Mesenchymal stem cell (in vitro differentiated cells and primary cell): Measurements from ENCODE around the gene NKX2-4.

Experiments
- DNase-seq: peaks from one replicate; pipeline ENCODE4 v3.0.0-alpha.2; 2013
- H2AFZ ChIP-seq: one replicate; pipeline ENCODE4 v1.6.1; 2013; ENCODE audit warnings: low read depth, mild to moderate bottlenecking, control low read depth, inconsistent platforms, low read length, moderate library complexity
- H2AK5ac ChIP-seq: 2 replicates; pipeline ENCODE4 v1.6.1; 2013; ENCODE audit warnings: low read length, moderate library complexity, mild to moderate bottlenecking, inconsistent platforms; ENCODE audit not compliant: severe bottlenecking
- H2BK120ac ChIP-seq: one replicate; pipeline ENCODE4 v1.6.1; 2013; ENCODE audit warnings: low read depth, mild to moderate bottlenecking, inconsistent platforms, low read length, moderate library complexity
- H2BK12ac ChIP-seq, 2 experiments: one replicate each; pipeline ENCODE4 v1.6.1; 2013; ENCODE audit warnings: inconsistent platforms in 2 of 2, low read length in 2 of 2, mild to moderate bottlenecking in 2 of 2, moderate library complexity in 2 of 2, control low read depth in 1 of 2
- H2BK15ac ChIP-seq: one replicate; pipeline ENCODE4 v1.6.1; 2013; ENCODE audit warnings: mild to moderate bottlenecking, low read depth, inconsistent platforms; ENCODE audit not compliant: poor library complexity, severe bottlenecking
- H2BK5ac ChIP-seq: 2 replicates; pipeline ENCODE4 v1.6.1; 2013; ENCODE audit warnings: low read depth, mild to moderate bottlenecking, low read length, control low read depth, inconsistent platforms; ENCODE audit not compliant: poor library complexity, severe bottlenecking
- H3K14ac ChIP-seq, 2 experiments: one replicate each; pipeline ENCODE4 v1.6.1; 2013; ENCODE audit warnings: inconsistent platforms in 2 of 2, low read length in 2 of 2, control low read depth in 1 of 2, mild to moderate bottlenecking in 1 of 2, moderate library complexity in 1 of 2
- H3K18ac ChIP-seq, 2 experiments: one replicate each; pipeline ENCODE4 v1.6.1; 2013; ENCODE audit warnings: inconsistent platforms in 2 of 2, low read length in 2 of 2, control low read depth in 1 of 2, low read depth in 1 of 2, mild to moderate bottlenecking in 1 of 2
- H3K23ac ChIP-seq, 2 experiments: one replicate each; pipeline ENCODE4 v1.6.1; 2013; ENCODE audit warnings: inconsistent platforms in 2 of 2, low read length in 2 of 2, mild to moderate bottlenecking in 2 of 2, moderate library complexity in 2 of 2, control low read depth in 1 of 2
- H3K27ac ChIP-seq: 2 replicates; pipeline ENCODE4 v1.5.1; 2013; ENCODE audit warnings: mild to moderate bottlenecking, moderate library complexity, low read length, control low read depth, inconsistent platforms; ENCODE audit not compliant: poor library complexity, severe bottlenecking
- H3K27me3 ChIP-seq, 2 experiments: 2 replicates each; pipeline versions ENCODE4 v1.6.1 to v1.7.0; 2013; ENCODE audit warnings: low read length in 2 of 2, mild to moderate bottlenecking in 2 of 2, moderate library complexity in 2 of 2, control low read depth in 1 of 2, inconsistent platforms in 1 of 2; ENCODE audit not compliant: control insufficient read depth in 1 of 2, insufficient read depth in 1 of 2
- H3K36me3 ChIP-seq, 2 experiments: 2 replicates each; pipeline versions ENCODE4 v1.6.1 to v1.7.0; 2013; ENCODE audit warnings: low read length in 2 of 2, control low read depth in 1 of 2, inconsistent platforms in 1 of 2, low read depth in 1 of 2, mild to moderate bottlenecking in 1 of 2; ENCODE audit not compliant: insufficient read depth in 2 of 2, control insufficient read depth in 1 of 2
- H3K4ac ChIP-seq, 2 experiments: one replicate each; pipeline ENCODE4 v1.6.1; 2013; ENCODE audit warnings: inconsistent platforms in 2 of 2, low read length in 2 of 2, mild to moderate bottlenecking in 2 of 2, moderate library complexity in 2 of 2, control low read depth in 1 of 2, low read depth in 1 of 2
- H3K4me1 ChIP-seq: 2 replicates; pipeline ENCODE4 v1.6.1; 2013; ENCODE audit warnings: low read depth, low read length, control low read depth; ENCODE audit not compliant: control insufficient read depth, insufficient read depth
- H3K4me2 ChIP-seq: 2 replicates; pipeline ENCODE4 v1.6.1; 2013; ENCODE audit warnings: low read length, mild to moderate bottlenecking, inconsistent platforms; ENCODE audit not compliant: poor library complexity, severe bottlenecking
- H3K4me3 ChIP-seq, 2 experiments: 2 replicates each; pipeline versions ENCODE4 v1.5.1 to v1.7.0; 2013; ENCODE audit warnings: low read length in 2 of 2, mild to moderate bottlenecking in 2 of 2, control low read depth in 1 of 2, low read depth in 1 of 2; ENCODE audit not compliant: insufficient read depth in 1 of 2
- H3K79me1 ChIP-seq: replicated peaks from 2 replicates; pipeline ENCODE4 v1.6.1; 2013; ENCODE audit warnings: mild to moderate bottlenecking, control low read depth, low read length, inconsistent platforms; ENCODE audit not compliant: poor library complexity, severe bottlenecking
- H3K9ac ChIP-seq: 2 replicates; pipeline ENCODE4 v1.7.0; 2013; ENCODE audit warnings: mild to moderate bottlenecking, low read length, moderate library complexity
- H3K9me3 ChIP-seq: 2 replicates; pipeline ENCODE4 v1.7.0; 2013; ENCODE audit warnings: mild to moderate bottlenecking, low read length; ENCODE audit not compliant: control insufficient read depth
- H4K8ac ChIP-seq: one replicate; pipeline ENCODE4 v1.6.1; 2013; ENCODE audit warnings: inconsistent platforms, mild to moderate bottlenecking, low read length, moderate library complexity
- H4K91ac ChIP-seq: one replicate; pipeline ENCODE4 v1.6.1; 2013; ENCODE audit warnings: mild to moderate bottlenecking, low read length, inconsistent platforms
- WGBS: methylation state at CpG from one replicate; pipeline ENCODE4 v1.1.7; 2013; ENCODE audit warnings: mixed read lengths; 5-methylcytosine and 5-hydroxymethylcytosine counted together

The NKX2-4 gene

DNA sequence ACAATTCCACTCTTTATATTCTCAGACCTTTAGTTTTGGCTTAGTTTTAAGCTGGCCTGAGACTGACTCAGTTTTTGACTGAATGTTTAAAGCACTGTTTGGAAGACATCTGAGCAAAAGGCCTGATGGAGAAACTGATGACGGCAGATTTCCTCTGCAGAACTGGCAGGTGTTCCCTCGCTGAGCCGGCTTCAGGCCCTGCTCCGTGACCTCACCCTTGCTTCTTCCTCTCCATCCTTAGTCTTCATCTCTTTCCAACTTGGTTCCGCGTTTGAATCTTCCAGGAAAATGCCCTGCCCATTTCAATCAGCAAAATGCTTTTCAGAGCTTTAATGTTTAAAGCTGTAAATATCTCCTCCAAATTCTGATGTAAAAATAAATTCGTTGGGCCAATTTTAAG, 6.6 kb downstream of the NKX2-4 start:
- Histone ChIP-seq H3K23ac (no peak overlapping the region), H3K9me3 (no peaks in the 10 kb centered on the region), H3K4me1 (peaks cover 7% of the 10 kb centered on the region), H3K18ac (no peak overlapping the region), H3K27me3 (peaks cover 37 to 46% of the 10 kb centered on the region in 2 experiments), H2AK5ac (no peak overlapping the region), H2BK5ac (no peak overlapping the region), H3K79me1 (peaks cover 1% of the 10 kb centered on the region), H3K9ac (no peak overlapping the region), H4K8ac (no peak overlapping the region), H3K14ac (no peak overlapping the region), H3K4ac (no peak overlapping the region), H3K4me3 (no peak overlapping the region), H3K4me2 (no peak overlapping the region), H2AFZ (no peak overlapping the region), H2BK12ac (no peak overlapping the region), H2BK120ac (no peak overlapping the region), H4K91ac (no peak overlapping the region), H2BK15ac (no peak overlapping the region), H3K36me3 (peaks cover 4 to 50% of the 10 kb centered on the region in 2 experiments), H3K27ac (no peak overlapping the region)
- no peak for DNase-seq
- 78% methylated on average over 7 of the region's 7 CpGs for WGBS

DNA sequence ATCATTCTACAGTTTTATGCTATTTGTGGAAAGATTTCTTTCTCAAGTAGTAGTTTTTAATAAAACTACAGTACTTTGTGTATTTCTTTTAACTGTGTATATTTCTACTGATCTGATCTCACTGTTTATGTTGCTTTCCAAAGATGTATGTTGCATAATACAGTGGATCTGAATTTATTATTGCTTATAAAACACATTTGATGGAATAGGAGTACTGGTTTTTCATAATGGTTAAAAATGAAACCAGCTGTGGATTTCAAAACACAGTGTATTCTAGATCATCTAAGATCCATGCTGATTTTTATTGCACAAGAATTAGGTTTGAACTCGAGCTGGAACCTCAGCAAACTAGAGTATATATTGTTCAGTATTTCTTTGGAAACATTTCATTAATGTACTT, 8.0 kb downstream of the NKX2-4 start:
- Histone ChIP-seq H3K4me1 (peaks cover 5% of the 10 kb centered on the region), H4K8ac (no peak overlapping the region), H2AFZ (no peak overlapping the region), H3K4me3 (no peak overlapping the region), H3K27me3 (peaks cover 30 to 32% of the 10 kb centered on the region in 2 experiments), H2BK120ac (no peak overlapping the region), H3K18ac (no peak overlapping the region), H3K27ac (no peak overlapping the region), H2BK12ac (no peak overlapping the region), H3K36me3 (peaks cover 4 to 61% of the 10 kb centered on the region in 2 experiments), H4K91ac (no peak overlapping the region), H3K9me3 (no peaks in the 10 kb centered on the region), H3K4ac (no peak overlapping the region), H2BK15ac (no peak overlapping the region), H3K9ac (no peak overlapping the region), H3K14ac (no peak overlapping the region), H2AK5ac (no peak overlapping the region), H3K4me2 (no peak overlapping the region), H3K79me1 (peaks cover 1% of the 10 kb centered on the region), H3K23ac (no peak overlapping the region), H2BK5ac (no peak overlapping the region)
- WGBS, result no CpG with 5 or more reads among the region's 1 CpG
- no peak for DNase-seq

DNA sequence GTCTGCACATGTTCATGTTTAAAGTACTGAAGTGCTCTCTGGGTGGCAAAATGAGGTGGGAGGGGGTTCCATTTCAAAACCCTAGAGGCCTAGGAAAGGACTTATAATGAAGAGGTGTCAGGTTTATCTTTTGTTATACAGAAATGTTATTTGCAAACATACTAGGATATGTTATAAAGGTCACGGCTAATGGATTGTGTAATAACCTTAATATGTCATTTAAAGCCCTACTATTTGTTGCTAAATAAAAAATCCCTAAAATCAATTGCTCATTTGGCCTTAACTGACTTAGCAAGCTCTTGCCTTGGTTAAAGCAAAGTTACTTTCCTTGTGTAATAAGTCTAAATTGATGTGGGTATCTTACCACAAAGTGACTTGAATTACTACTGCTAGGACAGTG, 8.8 kb downstream of the NKX2-4 start:
- Histone ChIP-seq H2BK120ac (no peak overlapping the region), H3K36me3 (peaks cover 4 to 69% of the 10 kb centered on the region in 2 experiments), H3K79me1 (peaks cover 1% of the 10 kb centered on the region), H3K23ac (no peak overlapping the region), H3K27me3 (peaks cover 24 to 26% of the 10 kb centered on the region in 2 experiments), H3K9ac (no peak overlapping the region), H3K9me3 (no peaks in the 10 kb centered on the region), H2AFZ (no peak overlapping the region), H3K18ac (no peak overlapping the region), H2BK15ac (no peak overlapping the region), H2BK5ac (no peak overlapping the region), H3K27ac (no peak overlapping the region), H3K14ac (no peak overlapping the region), H3K4ac (no peak overlapping the region), H2BK12ac (no peak overlapping the region), H4K91ac (no peak overlapping the region), H3K4me3 (no peak overlapping the region), H4K8ac (no peak overlapping the region), H2AK5ac (no peak overlapping the region), H3K4me2 (no peak overlapping the region), H3K4me1 (peaks cover 5% of the 10 kb centered on the region)
- no CpG with 5 or more reads among the region's 1 CpG for WGBS
- no peak for DNase-seq

DNA sequence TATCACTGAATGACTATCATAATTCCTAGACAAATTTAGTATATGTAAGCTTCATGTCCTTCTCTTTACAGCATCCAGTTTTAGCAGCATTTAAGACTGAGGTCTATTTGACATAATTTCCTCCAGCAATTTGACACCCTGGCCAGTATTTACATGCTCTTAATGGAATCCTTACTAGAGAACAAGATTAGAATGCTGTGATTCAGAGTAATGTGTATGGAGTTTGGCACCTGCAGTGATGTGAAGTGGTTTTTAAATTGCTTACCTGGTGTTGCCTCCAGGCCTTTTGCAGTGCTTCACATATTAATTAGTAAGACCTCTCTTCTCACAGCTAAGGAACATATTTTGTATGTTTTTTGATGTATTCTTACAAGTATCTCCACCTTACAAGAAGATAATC, 9.8 kb downstream of the NKX2-4 start:
- Histone ChIP-seq H3K27me3 (peaks cover 13 to 16% of the 10 kb centered on the region in 2 experiments), H4K91ac (no peak overlapping the region), H2BK12ac (no peak overlapping the region), H2BK120ac (no peak overlapping the region), H3K23ac (no peak overlapping the region), H3K4me1 (peaks cover 5% of the 10 kb centered on the region), H4K8ac (no peak overlapping the region), H3K4me3 (no peak overlapping the region), H3K4me2 (no peak overlapping the region), H2AFZ (no peak overlapping the region), H3K9me3 (no peaks in the 10 kb centered on the region), H3K14ac (no peak overlapping the region), H2BK15ac (no peak overlapping the region), H3K18ac (no peak overlapping the region), H3K36me3 (peaks cover 4 to 79% of the 10 kb centered on the region in 2 experiments), H3K79me1 (peaks cover 1% of the 10 kb centered on the region), H3K9ac (no peak overlapping the region), H3K4ac (no peak overlapping the region), H2BK5ac (no peak overlapping the region), H2AK5ac (no peak overlapping the region), H3K27ac (no peak overlapping the region)
- DNase-seq, result no peak
